HCT116 (cell line): Measurements from ENCODE around the gene KRT78. TPM values are rescaled to one million over a fixed set of nuclear protein-coding genes. Genes with fewer than 3 reads are reported as not detected.

Source experiments
- ATAC-seq: fragments of 200-7000 bp; cut with Tn5 transposase; 2 replicates; pipeline ENCODE4 v1.9.1; 2020; ENCODE audit warnings: mild to moderate bottlenecking, moderate library complexity
- BruUV-seq: library from RNA; stranded (reverse); fragments of 400-500 nt; replicated peaks from 2 replicates; lab custom pipeline; 2021; lab: Mats Ljungman, UMichigan
- CTCF ChIA-PET: fragments of 300-600 bp; sonication (Branson Sonifier 250); formaldehyde crosslinking; loops from one replicate; lab custom pipeline; 2021; ENCODE audit warnings: antibody characterized with exemption; lab: Charles Lee
- POLR2A ChIA-PET: fragments of 300-600, 350-600 bp; sonication (Branson Sonifier 250); formaldehyde crosslinking; loops from one replicate; lab custom pipeline; 2021; ENCODE audit warnings: antibody characterized with exemption; lab: Charles Lee
- RAD21 ChIA-PET, 2 experiments: fragments of 300-600 bp; sonication (Branson Sonifier 250); formaldehyde crosslinking; loops; one replicate each; lab custom pipeline; 2023; ENCODE audit warnings: low total read pairs in 2 of 2; ENCODE audit not compliant: uncharacterized antibody in 2 of 2, unreplicated experiment in 2 of 2, low non-redundant PET in 1 of 2; lab: Charles Lee
- DNase-seq: peaks from one replicate; pipeline ENCODE4 v3.0.0-alpha.2; 2010; ENCODE audit warnings: low read depth, low spot score
- H2AFZ ChIP-seq: fragments of 200-600 bp; shearing (Covaris generic), sonication (generic); 2 replicates; pipeline ENCODE4 v1.6.1; 2017; ENCODE audit warnings: low read depth, mixed run types, mixed read lengths, antibody characterized with exemption, low read length; ENCODE audit not compliant: poor library complexity, severe bottlenecking
- H3K27ac ChIP-seq: 2 replicates; pipeline ENCODE4 v1.5.1; 2012; ENCODE audit warnings: low read depth, low read length
- H3K27me3 ChIP-seq: fragments of 200-600 bp; sonication (generic); 2 replicates; pipeline ENCODE4 v1.6.1; 2016; ENCODE audit warnings: mixed run types, low read length, mixed read lengths; ENCODE audit not compliant: insufficient read depth
- H3K36me3 ChIP-seq, 2 experiments: fragments of 200-500 bp in 1 of 2; fragments of 200-600 bp in 1 of 2; sonication (Bioruptor generic) in 1 of 2; sonication (generic) in 1 of 2; 2 replicates each; pipeline versions ENCODE4 v1.5.1 to v1.6.1; 2014 to 2016; ENCODE audit warnings: low read length in 2 of 2, inconsistent platforms in 1 of 2, mixed read lengths in 1 of 2, mixed run types in 1 of 2; ENCODE audit not compliant: insufficient read depth in 2 of 2, control insufficient read depth in 1 of 2
- H3K4me1 ChIP-seq, 2 experiments: fragments of 200-600 bp in 1 of 2; sonication (generic) in 1 of 2; 2 replicates each; pipeline versions ENCODE4 v1.5.1 to v1.6.1; 2012 to 2017; ENCODE audit warnings: low read length in 2 of 2, inconsistent platforms in 1 of 2, mild to moderate bottlenecking in 1 of 2, mixed read lengths in 1 of 2, mixed run types in 1 of 2, moderate library complexity in 1 of 2; ENCODE audit not compliant: insufficient read depth in 2 of 2, control insufficient read depth in 1 of 2
- H3K4me2 ChIP-seq: fragments of 200-600 bp; sonication (generic); 2 replicates; pipeline ENCODE4 v1.6.1; 2017; ENCODE audit warnings: mixed run types, low read length, mixed read lengths
- H3K4me3 ChIP-seq, 2 experiments: fragments of 200-600 bp in 1 of 2; sonication (generic) in 1 of 2; replicated peaks in 1 of 2; 2 replicates each; pipeline ENCODE4 v1.5.1; 2011 to 2016; ENCODE audit warnings: low read length in 2 of 2, control low read depth in 1 of 2, low read depth in 1 of 2, mild to moderate bottlenecking in 1 of 2, mixed read lengths in 1 of 2, mixed run types in 1 of 2
- H3K79me2 ChIP-seq: fragments of 200-600 bp; sonication (generic); 2 replicates; pipeline ENCODE4 v1.6.1; 2017; ENCODE audit warnings: mild to moderate bottlenecking, mixed run types, low read length, moderate library complexity, mixed read lengths; ENCODE audit not compliant: insufficient read depth
- H3K9ac ChIP-seq: fragments of 200-600 bp; sonication (generic); 2 replicates; pipeline ENCODE4 v1.6.1; 2016; ENCODE audit warnings: low read length, mixed read lengths
- H3K9me2 ChIP-seq: fragments of 200-600 bp; sonication (generic), shearing (Covaris generic); 2 replicates; pipeline ENCODE4 v1.6.1; 2017; ENCODE audit warnings: mixed run types, mild to moderate bottlenecking, moderate library complexity; ENCODE audit not compliant: insufficient read depth
- H3K9me3 ChIP-seq, 2 experiments: fragments of 200-500 bp in 1 of 2; fragments of 200-600 bp in 1 of 2; sonication (Bioruptor generic) in 1 of 2; sonication (generic) in 1 of 2; 2 replicates each; pipeline ENCODE4 v1.6.1; 2014 to 2017; ENCODE audit warnings: low read length in 2 of 2, mixed read lengths in 2 of 2, inconsistent platforms in 1 of 2, low read depth in 1 of 2, mild to moderate bottlenecking in 1 of 2, mixed run types in 1 of 2, moderate library complexity in 1 of 2; ENCODE audit not compliant: control insufficient read depth in 1 of 2, insufficient read depth in 1 of 2
- H4K20me1 ChIP-seq: fragments of 200-600 bp; sonication (generic), shearing (Covaris generic); 2 replicates; pipeline ENCODE4 v1.6.1; 2017; ENCODE audit warnings: mixed run types, mild to moderate bottlenecking, moderate library complexity; ENCODE audit not compliant: insufficient read depth
- EZH2 ChIP-seq: fragments of 200-600 bp; sonication (generic); IDR thresholded peaks from 2 replicates; pipeline ENCODE4 v1.6.1; 2017; ENCODE audit warnings: antibody characterized with exemption, mixed run types
- EZH2phosphoT487 ChIP-seq: fragments of 200-600 bp; IDR thresholded peaks from 2 replicates; pipeline ENCODE4 v1.6.1; 2018; ENCODE audit warnings: antibody characterized with exemption, borderline replicate concordance
- JUND ChIP-seq: IDR thresholded peaks from 2 replicates; pipeline ENCODE4 v1.6.1; 2012
- POLR2A ChIP-seq: IDR thresholded peaks from 2 replicates; pipeline ENCODE4 v1.7.0; 2011; ENCODE audit warnings: borderline replicate concordance; ENCODE audit not compliant: insufficient read depth, insufficient read length; ENCODE audit errors: extremely low read depth
- SIN3A ChIP-seq: IDR thresholded peaks from 2 replicates; pipeline ENCODE4 v1.6.1; 2012; ENCODE audit warnings: low read depth
- SP1 ChIP-seq: IDR thresholded peaks from 2 replicates; pipeline ENCODE4 v1.6.1; 2012; ENCODE audit warnings: low read depth
- SRF ChIP-seq: IDR thresholded peaks from 2 replicates; pipeline ENCODE4 v1.6.1; 2012; ENCODE audit warnings: low read depth
- YY1 ChIP-seq: IDR thresholded peaks from 2 replicates; pipeline ENCODE4 v1.6.1; 2011; ENCODE audit warnings: low read length, low read depth, moderate library complexity, mild to moderate bottlenecking; ENCODE audit not compliant: insufficient replicate concordance; ENCODE audit errors: extremely low read depth
- intact Hi-C: fragments of 100-400 bp; cut with micrococcal nuclease; formaldehyde crosslinking; loops from 2 replicates; pipeline ENCODE4 v1.10.0; 2022
- total RNA-seq: library from RNA; stranded (reverse); gene quantifications from one replicate; pipeline ENCODE4 v1.2.1, GENCODE V29; 2021; ENCODE audit not compliant: unreplicated experiment
- TF ChIP-seq, protein P1 (sequence below): IDR thresholded peaks from 2 replicates; pipeline ENCODE4 v1.6.1; 2011; ENCODE audit warnings: mild to moderate bottlenecking, low read length, moderate library complexity; ENCODE audit not compliant: insufficient replicate concordance; ENCODE audit errors: extremely low read depth

KRT78 gene
- total RNA-seq, 1 experiment from 2014 or later: not detected

DNA sequence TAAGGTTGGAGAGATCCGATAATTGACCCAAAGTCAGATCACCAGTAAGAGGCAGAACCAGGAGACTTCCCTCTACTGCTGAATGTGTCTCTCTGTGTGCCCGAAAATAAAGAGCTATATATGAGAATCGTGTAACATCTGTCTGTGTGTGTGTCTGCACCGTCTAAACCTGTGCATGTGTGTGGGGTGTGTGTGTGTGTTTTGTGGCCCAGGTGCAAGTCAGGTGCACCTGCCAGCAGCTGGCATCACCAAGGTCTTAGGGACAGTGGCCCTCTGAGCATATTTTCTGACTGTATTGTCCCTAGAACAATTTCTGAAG is 24.7 kb upstream of the KRT78 start:
- Histone ChIP-seq H3K9ac (peak overlapping the region; percentile 78), H3K4me2 (peak overlapping the region; percentile 91), H3K27me3 (no peaks in the 10 kb centered on the region), H3K9me3 (no peaks in the 10 kb centered on the region), H3K79me2 (no peaks in the 10 kb centered on the region), H3K9me2 (no peaks in the 10 kb centered on the region), H3K36me3 (no peaks in the 10 kb centered on the region), H3K4me3 (peak overlapping the region; percentile 43 to 55), H4K20me1 (no peaks in the 10 kb centered on the region), H2AFZ (peak overlapping the region; percentile 15), H3K27ac (peak overlapping the region; percentile 81), H3K4me1 (peaks cover 66 to 88% of the 10 kb centered on the region in 2 experiments)
- ChIA-PET POLR2A (interaction anchor here (1.2 to 6.2 kb wide), 2 partner anchors 475 to 725 kb away, joined by 3 to 48 read pairs; no protein-coding TSS in a partner anchor), CTCF (interaction anchor here (0.7 to 2.5 kb wide), 8 partner anchors 12 to 848 kb away, joined by 3 to 17 read pairs (median 8); no protein-coding TSS in a partner anchor), RAD21 (no interaction called here)
- BruUV-seq: no TSS peak
- intact Hi-C loops: loop anchor here (5.0 kb wide), 4 partner anchors 546 to 726 kb away; no protein-coding TSS in a partner anchor
- DNase-seq (no peak), ATAC-seq (peak; percentile 2; the same call in 1 of the 2 replicates)
- TF ChIP-seq YY1: no peak
- TF ChIP-seq EZH2phosphoT487: no peak
- no peak for TF ChIP-seq EZH2
- no peak for TF ChIP-seq SIN3A
- TF ChIP-seq, protein P1, sequence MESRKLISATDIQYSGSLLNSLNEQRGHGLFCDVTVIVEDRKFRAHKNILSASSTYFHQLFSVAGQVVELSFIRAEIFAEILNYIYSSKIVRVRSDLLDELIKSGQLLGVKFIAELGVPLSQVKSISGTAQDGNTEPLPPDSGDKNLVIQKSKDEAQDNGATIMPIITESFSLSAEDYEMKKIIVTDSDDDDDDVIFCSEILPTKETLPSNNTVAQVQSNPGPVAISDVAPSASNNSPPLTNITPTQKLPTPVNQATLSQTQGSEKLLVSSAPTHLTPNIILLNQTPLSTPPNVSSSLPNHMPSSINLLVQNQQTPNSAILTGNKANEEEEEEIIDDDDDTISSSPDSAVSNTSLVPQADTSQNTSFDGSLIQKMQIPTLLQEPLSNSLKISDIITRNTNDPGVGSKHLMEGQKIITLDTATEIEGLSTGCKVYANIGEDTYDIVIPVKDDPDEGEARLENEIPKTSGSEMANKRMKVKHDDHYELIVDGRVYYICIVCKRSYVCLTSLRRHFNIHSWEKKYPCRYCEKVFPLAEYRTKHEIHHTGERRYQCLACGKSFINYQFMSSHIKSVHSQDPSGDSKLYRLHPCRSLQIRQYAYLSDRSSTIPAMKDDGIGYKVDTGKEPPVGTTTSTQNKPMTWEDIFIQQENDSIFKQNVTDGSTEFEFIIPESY: no peak
- no peak for TF ChIP-seq JUND
- no peak for TF ChIP-seq SP1
- TF ChIP-seq SRF: no peak
- no peak for TF ChIP-seq POLR2A
